HG03378 (cell line): ENCODE results near the gene PPP4R1.
"Not testable (repeated sequence)": the region's sequence is repeated elsewhere in the genome, so short reads cannot be mapped to it uniquely, and the experiment has no call there.

Experiments
- ATAC-seq: cut with Tn5 transposase; IDR thresholded peaks from one replicate; pipeline ENCODE4 v1.9.1; 2021; ENCODE audit warnings: mild to moderate bottlenecking, moderate library complexity; ENCODE audit not compliant: unreplicated experiment

Gene PPP4R1

GRCh38 chr18:9614401-9615279, at the start of gene PPP4R1:
Gene PPP4R1 (minus strand): TSS chr18:9614559. CDS start chr18:9614484, 75 bp downstream.
- ATAC-seq = no peak

GRCh38 chr18:9663377-9663776, 49.0 kb upstream of the PPP4R1 start:
- ATAC-seq = no peak

GRCh38 chr18:9661564-9661963, 47.2 kb upstream of the PPP4R1 start:
- no peak for ATAC-seq

GRCh38 chr18:9659499-9660375, 45.4 kb upstream of the PPP4R1 start:
- ATAC-seq = no peak

- no peak for ATAC-seq
These were observed 43.8 kb upstream of the PPP4R1 start for GRCh38 chr18:9658087-9658641.

- ATAC-seq = no peak
These were observed 40.9 kb upstream of the PPP4R1 start for GRCh38 chr18:9655232-9655767.

- ATAC-seq = no peak
These were observed 39.0 kb upstream of the PPP4R1 start for GRCh38 chr18:9653390-9653789.

- no peak for ATAC-seq
These were observed 34.8 kb upstream of the PPP4R1 start for GRCh38 chr18:9649164-9649540.

GRCh38 chr18:9648431-9649163, 34.2 kb upstream of the PPP4R1 start:
- ATAC-seq = no peak

- ATAC-seq = no peak
These were observed 33.4 kb upstream of the PPP4R1 start for GRCh38 chr18:9647496-9648323.

- no peak for ATAC-seq
These were observed 29.2 kb upstream of the PPP4R1 start for GRCh38 chr18:9643549-9643948.

- no peak for ATAC-seq
These were observed 28.6 kb upstream of the PPP4R1 start for GRCh38 chr18:9642799-9643462.

GRCh38 chr18:9641081-9641480, 26.7 kb upstream of the PPP4R1 start:
- ATAC-seq = not testable (repeated sequence)

GRCh38 chr18:9638886-9639285, 24.5 kb upstream of the PPP4R1 start:
- no peak for ATAC-seq

GRCh38 chr18:9637036-9637767, 22.8 kb upstream of the PPP4R1 start:
- ATAC-seq = no peak

- no peak for ATAC-seq
These were observed 20.5 kb upstream of the PPP4R1 start for GRCh38 chr18:9634856-9635255.

GRCh38 chr18:9631814-9632496, 17.6 kb upstream of the PPP4R1 start:
- ATAC-seq = no peak

- ATAC-seq = no peak
These were observed 16.1 kb upstream of the PPP4R1 start for GRCh38 chr18:9630444-9630843.
